K562 (cell line): Measurements from ENCODE around the gene SPON2. TPM values are rescaled to one million over a fixed set of nuclear protein-coding genes. Genes with fewer than 3 reads are reported as not detected.

ENCODE experiments used
- ARID2 ChIP-seq: fragments of 450-650 bp; IDR thresholded peaks from 2 replicates; pipeline ENCODE4 v1.6.1; 2017; ENCODE audit warnings: antibody characterized with exemption, mild to moderate bottlenecking
- CBX8 ChIP-seq: fragments of 200-600 bp; sonication (generic); IDR thresholded peaks from 2 replicates; pipeline ENCODE4 v1.6.1; 2012; ENCODE audit warnings: borderline replicate concordance, mixed run types, low read depth, mild to moderate bottlenecking, moderate library complexity, mixed read lengths, low read length, control low read depth, inconsistent platforms; ENCODE audit not compliant: poor library complexity, severe bottlenecking; ENCODE audit errors: extremely low read depth
- CTBP1 ChIP-seq: fragments of 450-650 bp; IDR thresholded peaks from 2 replicates; pipeline ENCODE4 v1.6.1; 2016; ENCODE audit warnings: borderline replicate concordance
- CTCFL ChIP-seq: IDR thresholded peaks from 2 replicates; pipeline ENCODE4 v1.6.1; 2011; ENCODE audit warnings: borderline replicate concordance, low read depth, mild to moderate bottlenecking, moderate library complexity, low read length; ENCODE audit not compliant: insufficient read depth, poor library complexity, severe bottlenecking
- DLX4 ChIP-seq: fragments of 250-450 bp; sonication (Bioruptor Pico); IDR thresholded peaks from 2 replicates; pipeline ENCODE4 v1.6.1; 2021; ENCODE audit warnings: mild to moderate bottlenecking
- ELF1 ChIP-seq: fragments of 200-800 bp; sonication (Bioruptor generic); IDR thresholded peaks from 2 replicates; pipeline ENCODE4 v1.6.1; 2016; ENCODE audit warnings: missing genetic modification characterization, missing compliant biosample characterization
- EP300 ChIP-seq: IDR thresholded peaks from 2 replicates; pipeline ENCODE4 v1.6.1; 2012; ENCODE audit warnings: low read length, improper control_type of control experiment
- FOXJ3 ChIP-seq: sonication (generic); formaldehyde crosslinking; IDR thresholded peaks from 2 replicates; pipeline ENCODE4 v1.4.0; 2020; ENCODE audit warnings: mild to moderate bottlenecking, missing genetic modification reagents
- FOXP4 ChIP-seq: sonication (generic); formaldehyde crosslinking; IDR thresholded peaks from 2 replicates; pipeline ENCODE4 v1.8.0; 2022; ENCODE audit warnings: mild to moderate bottlenecking, missing genetic modification reagents, borderline replicate concordance
- GABPA ChIP-seq: fragments of 200-800 bp; sonication (Bioruptor generic); conservative IDR thresholded peaks from 2 replicates; pipeline ENCODE4 v1.6.1; 2016; ENCODE audit warnings: low read depth, missing genetic modification characterization, missing compliant biosample characterization
- MAX ChIP-seq: sonication (generic); formaldehyde crosslinking; IDR thresholded peaks from 2 replicates; pipeline ENCODE4 v1.9.0; 2022; ENCODE audit warnings: mild to moderate bottlenecking, missing genetic modification reagents
- SETDB1 ChIP-seq: IDR thresholded peaks from one replicate; pipeline ENCODE4 v1.6.1; 2012; ENCODE audit warnings: low read length, control low read depth, inconsistent platforms
- SPI1 ChIP-seq: IDR thresholded peaks from 2 replicates; pipeline ENCODE4 v1.6.1; 2011; ENCODE audit warnings: low read depth, low read length, control low read depth, borderline replicate concordance
- SRSF9 ChIP-seq: fragments of 200-400 bp; formaldehyde crosslinking; IDR thresholded peaks from 2 replicates; pipeline ENCODE4 v1.6.1; 2017; ENCODE audit warnings: low read depth, low read length, borderline replicate concordance
- SUPT5H ChIP-seq: fragments of 450-650 bp; IDR thresholded peaks from 2 replicates; pipeline ENCODE4 v1.6.1; 2016
- ZBTB1 ChIP-seq: sonication (generic); formaldehyde crosslinking; IDR thresholded peaks from 2 replicates; pipeline ENCODE4 v1.8.1; 2023; ENCODE audit warnings: missing genetic modification reagents, low read depth, mild to moderate bottlenecking, borderline replicate concordance
- ZFP36 ChIP-seq: fragments of 150-350 bp; IDR thresholded peaks from 2 replicates; pipeline ENCODE4 v1.6.1; 2018; ENCODE audit warnings: low read length, low read depth; ENCODE audit not compliant: partially characterized antibody
- ZNF121 ChIP-seq: sonication (generic); formaldehyde crosslinking; conservative IDR thresholded peaks from 2 replicates; pipeline ENCODE4 v1.8.0; 2022; ENCODE audit warnings: missing genetic modification reagents
- ZNF24 ChIP-seq: fragments of 450-650 bp; IDR thresholded peaks from 2 replicates; pipeline ENCODE4 v1.6.1; 2016
- ZNF277 ChIP-seq: fragments of 250-450 bp; sonication (Bioruptor Pico); IDR thresholded peaks from 2 replicates; pipeline ENCODE4 v1.8.0; 2022; ENCODE audit warnings: inconsistent platforms, mild to moderate bottlenecking, moderate library complexity, borderline replicate concordance
- ZNF444 ChIP-seq: fragments of 250-450 bp; sonication (Bioruptor Pico); IDR thresholded peaks from 2 replicates; pipeline ENCODE4 v1.4.0; 2020; ENCODE audit warnings: mild to moderate bottlenecking, moderate library complexity
- ZNF551 ChIP-seq: fragments of 250-450 bp; sonication (Bioruptor Pico); IDR thresholded peaks from 2 replicates; pipeline ENCODE4 v1.5.0; 2021; ENCODE audit warnings: mild to moderate bottlenecking, moderate library complexity
- polyA plus RNA-seq, 8 experiments: library from polyadenylated mRNA; depleted of rRNA in 4 of 8; stranded (reverse) in 5 of 8; unstranded in 3 of 8; fragments of >200 nt; fragmentation: Nextera tagmentation in 2 of 8; fragmentation: Illumina TruSeq in 1 of 8; extraction: Ambion mirVana in 2 of 8; extraction: Trizol in 1 of 8; gene quantifications; 2 replicates each; pipeline versions ENCODE4 v1.2.1 to v1.2.3, GENCODE V29; 2011 to 2014; ENCODE audit warnings: inconsistent platforms in 1 of 8, missing spikeins in 1 of 8
- total RNA-seq, 7 experiments: library from RNA; depleted of rRNA in 6 of 7; stranded (reverse); fragments of >200 nt in 6 of 7; fragmentation: Illumina TruSeq in 2 of 7; extraction: Trizol in 2 of 7; gene quantifications; 2 replicates each; pipeline versions ENCODE4 v1.2.1 to v1.2.3, GENCODE V29; 2011 to 2021; ENCODE audit warnings: low replicate concordance in 1 of 7

SPON2 gene
- total and polyA plus RNA-seq, 9 of the 15 experiments (the other 6 are each of a cell fraction or from before 2014, with no cell fraction given), result 0.21 to 2.2 (median 0.83) TPM

DNA sequence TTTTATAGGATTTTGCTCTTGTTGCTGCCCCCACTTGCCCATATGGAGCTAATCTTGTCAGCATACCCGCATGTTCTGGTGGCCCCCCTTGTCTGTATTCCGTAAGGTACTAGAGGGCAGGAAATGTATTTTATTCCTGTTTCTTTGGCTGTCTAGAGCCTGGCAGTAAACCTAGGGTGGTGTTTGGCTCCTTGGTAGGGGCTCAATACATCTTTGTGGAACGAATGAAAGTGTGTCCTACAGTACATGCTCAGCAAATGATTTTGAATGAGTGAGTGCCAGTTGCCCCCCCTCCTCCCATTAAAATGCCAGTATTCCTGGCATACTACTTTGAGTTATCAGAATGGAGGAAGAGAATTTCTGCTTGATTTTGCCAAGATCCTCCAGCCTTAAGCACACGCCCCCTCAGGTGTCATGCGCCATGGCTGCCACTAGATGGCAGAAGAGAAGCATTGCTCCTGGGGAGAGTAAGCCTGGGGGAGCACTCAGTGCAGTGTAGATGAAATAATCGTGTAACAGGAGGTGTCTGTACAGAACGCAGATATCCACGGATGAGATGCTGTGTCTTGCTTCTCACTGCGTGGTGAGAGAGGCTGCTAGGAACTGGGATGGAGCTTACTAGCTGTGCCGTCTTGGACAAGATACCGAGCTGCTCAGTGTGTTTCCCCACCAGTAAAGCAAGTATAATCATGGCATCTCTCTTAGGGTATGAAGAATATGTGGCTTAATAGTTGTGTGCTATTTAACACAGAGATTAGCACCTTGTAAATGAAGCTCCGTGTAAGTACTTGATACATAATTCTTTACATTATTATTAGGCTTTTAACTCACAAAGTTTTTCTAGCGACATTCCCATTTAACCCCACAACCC, 41.8 kb downstream of the SPON2 start (continued):
- TF ChIP-seq ZNF121 (CRISPR knock-in tag), result no peak
- TF ChIP-seq ZNF551 (CRISPR knock-in tag), result no peak
- no peak for TF ChIP-seq SPI1
- TF ChIP-seq FOXJ3, result no peak
- no peak for TF ChIP-seq ZNF24
- no peak for TF ChIP-seq SUPT5H
- TF ChIP-seq ZNF444 (CRISPR knock-in tag), result no peak
- TF ChIP-seq ZBTB1 (CRISPR knock-in tag), result no peak
- no peak for TF ChIP-seq SRSF9
- TF ChIP-seq SETDB1, result peak; percentile 45
- no peak for TF ChIP-seq DLX4 (CRISPR knock-in tag)
- TF ChIP-seq EP300, result no peak
- no peak for TF ChIP-seq GABPA
- TF ChIP-seq CTCFL, result no peak
- peak; percentile 88 for TF ChIP-seq ARID2
- TF ChIP-seq ZFP36, result peak; percentile 8
- TF ChIP-seq MAX, result no peak
- peak; percentile 50; the same call in 1 of the 2 replicates for TF ChIP-seq CTBP1
- no peak for TF ChIP-seq ZNF277 (CRISPR knock-in tag)
- no peak for TF ChIP-seq FOXP4 (CRISPR knock-in tag)
- no peak for TF ChIP-seq CBX8
- TF ChIP-seq ELF1, result no peak
